ENCODE data around the gene SLX4IP.

SLX4IP gene

DNA sequence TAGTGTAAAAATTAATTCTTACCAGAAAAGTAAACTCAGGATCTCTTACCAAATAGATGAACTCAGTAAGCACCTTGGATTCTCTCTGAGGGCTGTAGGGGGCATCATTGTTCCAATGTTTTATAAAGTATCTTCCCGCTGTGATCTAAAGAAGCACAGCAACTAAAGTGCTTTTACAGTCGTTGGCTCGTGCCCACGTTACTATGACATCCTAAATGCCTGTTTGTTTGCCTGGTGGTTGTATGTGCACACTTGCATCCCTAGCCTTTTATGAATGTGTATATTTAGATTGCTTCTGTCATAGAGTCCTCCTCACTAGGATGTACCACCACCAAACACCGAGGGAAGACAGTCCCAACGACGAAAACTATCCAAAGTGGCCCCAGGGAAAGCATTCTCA is 34.5 kb downstream of the SLX4IP start:
- no peak overlapping the region for H4K8ac ChIP-seq (ENCODE audit: low read length)
- peak overlapping the region in 1 of 2 experiments; percentile 47 for H3K18ac ChIP-seq (ENCODE audit: low read depth in 1 of 2, low read length in 2 of 2)
- no peak overlapping the region for H3K27ac ChIP-seq (ENCODE audit: low read length, poor library complexity, severe bottlenecking)
- H2AFZ ChIP-seq (ENCODE audit: low read depth, low read length), result no peak overlapping the region
- H3K23ac ChIP-seq (ENCODE audit: low read length in 2 of 2), result no peak overlapping the region
- H3K4ac ChIP-seq (ENCODE audit: low read depth in 1 of 2, low read length in 2 of 2), result peak overlapping the region in 1 of 2 experiments; percentile 24
- 40% methylated on average over 7 of the region's 7 CpGs for WGBS
- no peaks in the 10 kb centered on the region for H3K36me3 ChIP-seq (ENCODE audit: control insufficient read depth in 1 of 2, insufficient read depth in 2 of 2, low read depth in 1 of 2, low read length in 2 of 2)
- H2BK15ac ChIP-seq (ENCODE audit: low read depth, poor library complexity, severe bottlenecking), result no peak overlapping the region
- no peak overlapping the region for H3K4me3 ChIP-seq (ENCODE audit: insufficient read depth in 1 of 2, low read depth in 1 of 2, low read length in 2 of 2)
- H2BK5ac ChIP-seq (ENCODE audit: low read depth, low read length, poor library complexity, severe bottlenecking), result no peak overlapping the region
- H4K91ac ChIP-seq (ENCODE audit: low read length), result no peak overlapping the region
- DNase-seq, result peak; percentile 90
- peaks cover 30% of the 10 kb centered on the region for H3K79me1 ChIP-seq (replicated peaks; ENCODE audit: low read length, poor library complexity, severe bottlenecking)
- no peaks in the 10 kb centered on the region for H3K9me3 ChIP-seq (ENCODE audit: control insufficient read depth, low read length)
- H2BK120ac ChIP-seq (ENCODE audit: low read depth, low read length), result no peak overlapping the region
- H3K14ac ChIP-seq (ENCODE audit: low read length in 2 of 2), result no peak overlapping the region
- no peak overlapping the region for H2AK5ac ChIP-seq (ENCODE audit: low read length, severe bottlenecking)
- no peaks in the 10 kb centered on the region for H3K4me1 ChIP-seq (ENCODE audit: control insufficient read depth, insufficient read depth, low read depth, low read length)
- peak overlapping the region in 1 of 2 experiments; percentile 29 for H2BK12ac ChIP-seq (ENCODE audit: low read length in 2 of 2)
- H3K9ac ChIP-seq (ENCODE audit: low read length), result peak overlapping the region; percentile 72
- no peak overlapping the region for H3K4me2 ChIP-seq (ENCODE audit: low read length, poor library complexity, severe bottlenecking)
- no peaks in the 10 kb centered on the region for H3K27me3 ChIP-seq (ENCODE audit: control insufficient read depth in 1 of 2, insufficient read depth in 1 of 2, low read length in 2 of 2)

DNA sequence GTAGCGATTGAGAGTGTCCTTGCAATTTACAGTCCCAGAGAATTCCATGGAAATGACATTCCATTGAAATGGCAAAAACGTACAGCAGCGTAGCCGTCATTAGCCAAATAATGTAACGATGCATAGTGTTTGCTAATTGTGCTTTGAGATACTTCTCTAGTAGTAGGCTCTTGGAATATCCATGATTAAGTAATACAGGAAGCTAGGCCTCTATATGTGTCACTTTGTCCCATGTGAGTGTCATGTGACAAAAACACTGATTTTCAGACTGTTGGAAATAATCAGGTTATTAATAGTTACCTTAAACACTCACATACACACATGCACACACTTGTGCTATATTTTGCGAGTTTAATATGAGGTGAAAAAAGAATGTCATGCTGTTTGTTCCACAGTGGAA is 35.2 kb downstream of the SLX4IP start:
- no peak overlapping the region for H4K91ac ChIP-seq (ENCODE audit: low read length)

DNA sequence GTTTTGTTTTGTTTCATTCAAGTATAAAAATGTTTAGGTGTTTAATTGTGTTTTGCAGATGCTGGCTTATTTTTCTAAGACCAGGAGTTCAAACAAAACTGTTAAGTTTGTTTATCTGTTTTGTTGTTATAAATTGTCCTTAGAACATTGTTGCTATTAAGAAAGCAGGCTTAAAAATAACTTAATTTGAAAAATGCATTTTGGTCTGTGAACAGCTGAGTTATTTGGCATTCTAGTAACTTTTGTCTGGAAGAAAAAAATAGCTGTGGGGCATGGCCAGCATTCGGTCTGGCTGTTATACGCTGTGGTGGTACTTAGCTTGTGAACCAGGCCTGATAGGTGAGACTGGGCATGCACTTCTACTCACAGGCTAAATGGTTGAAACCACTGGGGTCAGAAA is 37.8 kb downstream of the SLX4IP start:
- no peak overlapping the region for H2BK15ac ChIP-seq (ENCODE audit: low read depth, poor library complexity, severe bottlenecking)
- no peak overlapping the region for H3K9ac ChIP-seq (ENCODE audit: low read length)
- peak overlapping the region in 1 of 2 experiments; percentile 56 for H3K18ac ChIP-seq (ENCODE audit: low read depth in 1 of 2, low read length in 2 of 2)
- H2AFZ ChIP-seq (ENCODE audit: low read depth, low read length), result no peak overlapping the region
- H3K36me3 ChIP-seq (ENCODE audit: control insufficient read depth in 1 of 2, insufficient read depth in 2 of 2, low read depth in 1 of 2, low read length in 2 of 2), result no peaks in the 10 kb centered on the region
- peak overlapping the region in 1 of 2 experiments; percentile 9 for H2BK12ac ChIP-seq (ENCODE audit: low read length in 2 of 2)
- H3K79me1 ChIP-seq (replicated peaks; ENCODE audit: low read length, poor library complexity, severe bottlenecking), result peaks cover 25% of the 10 kb centered on the region
- no peaks in the 10 kb centered on the region for H3K9me3 ChIP-seq (ENCODE audit: control insufficient read depth, low read length)
- H3K4me3 ChIP-seq (ENCODE audit: insufficient read depth in 1 of 2, low read depth in 1 of 2, low read length in 2 of 2), result no peak overlapping the region
- H3K23ac ChIP-seq (ENCODE audit: low read length in 2 of 2), result no peak overlapping the region
- H3K27me3 ChIP-seq (ENCODE audit: control insufficient read depth in 1 of 2, insufficient read depth in 1 of 2, low read length in 2 of 2), result no peaks in the 10 kb centered on the region
- H3K14ac ChIP-seq (ENCODE audit: low read length in 2 of 2), result no peak overlapping the region
- H2AK5ac ChIP-seq (ENCODE audit: low read length, severe bottlenecking), result no peak overlapping the region
- peak overlapping the region in 1 of 2 experiments; percentile 52 for H3K4ac ChIP-seq (ENCODE audit: low read depth in 1 of 2, low read length in 2 of 2)
- no peak overlapping the region for H3K4me2 ChIP-seq (ENCODE audit: low read length, poor library complexity, severe bottlenecking)
- H2BK120ac ChIP-seq (ENCODE audit: low read depth, low read length), result no peak overlapping the region
- DNase-seq, result no peak
- no peak overlapping the region for H3K27ac ChIP-seq (ENCODE audit: low read length, poor library complexity, severe bottlenecking)
- H3K4me1 ChIP-seq (ENCODE audit: control insufficient read depth, insufficient read depth, low read depth, low read length), result no peaks in the 10 kb centered on the region
- no peak overlapping the region for H4K8ac ChIP-seq (ENCODE audit: low read length)
- H2BK5ac ChIP-seq (ENCODE audit: low read depth, low read length, poor library complexity, severe bottlenecking), result no peak overlapping the region
- WGBS, result 93% methylated on average over 2 of the region's 2 CpGs
- no peak overlapping the region for H4K91ac ChIP-seq (ENCODE audit: low read length)

More for the DNA sequence above, 35.2 kb downstream of the SLX4IP start:
- peak; percentile 44 for DNase-seq
- Histone ChIP-seq H3K4ac (ENCODE audit: low read depth in 1 of 2, low read length in 2 of 2) (no peak overlapping the region), H4K8ac (ENCODE audit: low read length) (no peak overlapping the region), H2BK12ac (ENCODE audit: low read length in 2 of 2) (no peak overlapping the region), H2AK5ac (ENCODE audit: low read length, severe bottlenecking) (no peak overlapping the region), H3K14ac (ENCODE audit: low read length in 2 of 2) (no peak overlapping the region), H3K27ac (ENCODE audit: low read length, poor library complexity, severe bottlenecking) (no peak overlapping the region), H3K27me3 (ENCODE audit: control insufficient read depth in 1 of 2, insufficient read depth in 1 of 2, low read length in 2 of 2) (no peaks in the 10 kb centered on the region), H3K9ac (ENCODE audit: low read length) (peak overlapping the region; percentile 72), H3K18ac (ENCODE audit: low read depth in 1 of 2, low read length in 2 of 2) (no peak overlapping the region), H3K79me1 (replicated peaks; ENCODE audit: low read length, poor library complexity, severe bottlenecking) (peaks cover 28% of the 10 kb centered on the region), H3K4me3 (ENCODE audit: insufficient read depth in 1 of 2, low read depth in 1 of 2, low read length in 2 of 2) (no peak overlapping the region), H3K36me3 (ENCODE audit: control insufficient read depth in 1 of 2, insufficient read depth in 2 of 2, low read depth in 1 of 2, low read length in 2 of 2) (no peaks in the 10 kb centered on the region), H3K4me2 (ENCODE audit: low read length, poor library complexity, severe bottlenecking) (no peak overlapping the region), H2BK15ac (ENCODE audit: low read depth, poor library complexity, severe bottlenecking) (no peak overlapping the region), H3K23ac (ENCODE audit: low read length in 2 of 2) (no peak overlapping the region), H3K9me3 (ENCODE audit: control insufficient read depth, low read length) (no peaks in the 10 kb centered on the region), H3K4me1 (ENCODE audit: control insufficient read depth, insufficient read depth, low read depth, low read length) (no peaks in the 10 kb centered on the region), H2BK120ac (ENCODE audit: low read depth, low read length) (no peak overlapping the region), H2AFZ (ENCODE audit: low read depth, low read length) (no peak overlapping the region), H2BK5ac (ENCODE audit: low read depth, low read length, poor library complexity, severe bottlenecking) (no peak overlapping the region)
- 94% methylated on average over 6 of the region's 6 CpGs for WGBS

DNA sequence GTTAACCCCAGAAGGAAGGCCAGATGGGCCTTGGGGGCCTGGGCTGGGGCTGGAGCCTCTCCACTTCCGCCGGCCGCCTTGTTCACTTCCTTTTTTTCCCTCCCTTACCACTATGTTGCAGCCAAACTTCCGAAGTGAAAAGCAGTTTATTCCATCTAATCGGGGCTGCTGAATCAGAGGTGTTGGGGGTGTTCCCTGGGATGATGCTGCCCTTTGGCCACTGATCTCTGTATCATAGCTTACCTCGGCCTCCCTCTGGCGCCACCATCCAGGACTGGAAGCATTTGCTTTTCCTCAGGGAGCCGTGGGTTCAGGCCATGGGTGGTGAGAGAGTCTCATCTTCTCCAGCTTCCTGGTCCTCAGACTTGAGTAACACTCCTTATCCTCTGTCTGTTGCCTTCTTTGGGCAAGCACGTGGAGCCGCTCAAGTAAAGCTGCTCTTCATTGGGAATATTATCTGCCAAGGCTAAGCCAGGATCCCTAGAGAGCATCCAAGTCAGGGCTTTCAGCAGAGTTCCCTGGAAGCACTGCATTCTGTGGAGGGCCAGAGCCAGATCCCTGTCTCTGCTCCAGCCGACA is 39.6 kb downstream of the SLX4IP start:
- Histone ChIP-seq H3K4me2 (ENCODE audit: low read length, poor library complexity, severe bottlenecking) (no peak overlapping the region), H3K9ac (ENCODE audit: low read length) (peak overlapping the region; percentile 11), H3K14ac (ENCODE audit: low read length in 2 of 2) (no peak overlapping the region), H3K27ac (ENCODE audit: low read length, poor library complexity, severe bottlenecking) (no peak overlapping the region), H4K8ac (ENCODE audit: low read length) (no peak overlapping the region), H3K27me3 (ENCODE audit: control insufficient read depth in 1 of 2, insufficient read depth in 1 of 2, low read length in 2 of 2) (no peaks in the 10 kb centered on the region), H3K4ac (ENCODE audit: low read depth in 1 of 2, low read length in 2 of 2) (no peak overlapping the region), H2AK5ac (ENCODE audit: low read length, severe bottlenecking) (no peak overlapping the region), H3K4me3 (ENCODE audit: insufficient read depth in 1 of 2, low read depth in 1 of 2, low read length in 2 of 2) (no peak overlapping the region), H3K23ac (ENCODE audit: low read length in 2 of 2) (no peak overlapping the region), H2AFZ (ENCODE audit: low read depth, low read length) (no peak overlapping the region), H2BK15ac (ENCODE audit: low read depth, poor library complexity, severe bottlenecking) (peak overlapping the region; percentile 26), H3K36me3 (ENCODE audit: control insufficient read depth in 1 of 2, insufficient read depth in 2 of 2, low read depth in 1 of 2, low read length in 2 of 2) (no peaks in the 10 kb centered on the region), H3K18ac (ENCODE audit: low read depth in 1 of 2, low read length in 2 of 2) (no peak overlapping the region), H2BK120ac (ENCODE audit: low read depth, low read length) (no peak overlapping the region), H2BK12ac (ENCODE audit: low read length in 2 of 2) (peak overlapping the region in 1 of 2 experiments; percentile 49), H3K9me3 (ENCODE audit: control insufficient read depth, low read length) (no peaks in the 10 kb centered on the region), H4K91ac (ENCODE audit: low read length) (no peak overlapping the region), H2BK5ac (ENCODE audit: low read depth, low read length, poor library complexity, severe bottlenecking) (no peak overlapping the region), H3K79me1 (replicated peaks; ENCODE audit: low read length, poor library complexity, severe bottlenecking) (peaks cover 26% of the 10 kb centered on the region), H3K4me1 (ENCODE audit: control insufficient read depth, insufficient read depth, low read depth, low read length) (no peaks in the 10 kb centered on the region)
- DNase-seq, result no peak
- WGBS, result 93% methylated on average over 11 of the region's 11 CpGs
